ENCODE measurements around the gene BCL7B. TPM values are rescaled to one million over a fixed set of nuclear protein-coding genes. Genes with fewer than 3 reads are reported as not detected.
A peak's percentile ranks its signal among the peaks of the same experiment; 100 is the strongest.

Gene BCL7B
- total and polyA plus RNA-seq, 10 of the 15 experiments (the other 5 are each of a cell fraction or from before 2014, with no cell fraction given), result 10.9 to 61.8 (median 50.2) TPM

DNA sequence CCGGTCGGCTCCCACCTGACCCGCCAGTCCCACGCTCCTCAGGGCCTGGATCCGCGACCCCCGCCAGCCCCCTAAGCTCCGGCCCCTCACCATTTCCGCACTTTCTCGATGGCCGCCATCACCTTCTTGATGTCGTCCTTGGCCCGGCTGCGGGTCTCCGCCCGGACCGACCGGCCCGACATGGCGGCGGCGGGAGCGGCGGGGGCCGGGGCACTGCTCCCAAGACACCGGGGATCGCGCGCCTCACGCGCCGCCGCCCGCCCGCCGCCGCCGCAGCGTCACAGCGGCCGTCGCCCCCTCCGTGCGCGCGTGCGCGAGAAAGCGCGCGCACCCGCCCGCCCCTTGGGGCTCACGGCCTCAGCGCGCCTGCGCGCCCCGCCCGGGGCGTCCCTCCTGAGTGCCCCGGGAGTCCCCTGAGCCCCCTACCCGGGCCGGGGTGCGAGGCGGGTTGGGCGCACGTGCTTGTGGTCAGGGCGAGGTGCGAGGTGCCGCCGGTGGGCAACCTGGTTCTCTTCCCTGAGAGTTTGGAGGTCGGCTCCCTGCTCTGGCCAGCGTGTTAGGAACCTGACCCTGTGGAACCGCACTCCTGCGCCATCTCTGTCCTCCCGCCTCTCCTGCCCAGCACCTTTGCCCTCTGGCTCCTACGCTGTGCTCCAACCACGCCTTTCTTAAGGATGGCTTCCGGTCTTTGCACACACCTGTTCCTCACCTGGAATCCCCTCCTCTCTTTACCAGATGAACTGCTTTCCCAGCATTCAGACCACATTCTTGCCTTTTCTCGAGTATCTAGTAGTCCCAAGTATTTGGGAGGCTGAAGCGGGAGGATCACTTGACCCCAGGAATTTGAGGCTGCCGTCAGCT, at the start of gene BCL7B (continued):
- TF ChIP-seq, protein P1, sequence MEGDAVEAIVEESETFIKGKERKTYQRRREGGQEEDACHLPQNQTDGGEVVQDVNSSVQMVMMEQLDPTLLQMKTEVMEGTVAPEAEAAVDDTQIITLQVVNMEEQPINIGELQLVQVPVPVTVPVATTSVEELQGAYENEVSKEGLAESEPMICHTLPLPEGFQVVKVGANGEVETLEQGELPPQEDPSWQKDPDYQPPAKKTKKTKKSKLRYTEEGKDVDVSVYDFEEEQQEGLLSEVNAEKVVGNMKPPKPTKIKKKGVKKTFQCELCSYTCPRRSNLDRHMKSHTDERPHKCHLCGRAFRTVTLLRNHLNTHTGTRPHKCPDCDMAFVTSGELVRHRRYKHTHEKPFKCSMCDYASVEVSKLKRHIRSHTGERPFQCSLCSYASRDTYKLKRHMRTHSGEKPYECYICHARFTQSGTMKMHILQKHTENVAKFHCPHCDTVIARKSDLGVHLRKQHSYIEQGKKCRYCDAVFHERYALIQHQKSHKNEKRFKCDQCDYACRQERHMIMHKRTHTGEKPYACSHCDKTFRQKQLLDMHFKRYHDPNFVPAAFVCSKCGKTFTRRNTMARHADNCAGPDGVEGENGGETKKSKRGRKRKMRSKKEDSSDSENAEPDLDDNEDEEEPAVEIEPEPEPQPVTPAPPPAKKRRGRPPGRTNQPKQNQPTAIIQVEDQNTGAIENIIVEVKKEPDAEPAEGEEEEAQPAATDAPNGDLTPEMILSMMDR (IDR thresholded peaks at IDR 0.05 in 2 of 3, conservative IDR thresholded peaks at IDR 0.05 in 1 of 3; ENCODE audit: control insufficient read depth in 2 of 3, extremely low read depth in 1 of 3, insufficient read depth in 1 of 3, low read depth in 3 of 3, low read length in 3 of 3), result no peak
- no peak for TF ChIP-seq RCOR1 (conservative IDR thresholded peaks at IDR 0.05; ENCODE audit: low read depth, low read length)
- TF ChIP-seq MEF2A (IDR thresholded peaks at IDR 0.05; ENCODE audit: insufficient read depth, low read depth, low read length), result no peak
- TF ChIP-seq YY1 (IDR thresholded peaks at IDR 0.05; ENCODE audit: low read depth, low read length), result peak; percentile 87
- TF ChIP-seq POLR2AphosphoS2 (IDR thresholded peaks at IDR 0.05; ENCODE audit: low read depth, low read length), result peak; percentile 57; the same call in 1 of the 2 replicates
- TF ChIP-seq, protein P2, sequence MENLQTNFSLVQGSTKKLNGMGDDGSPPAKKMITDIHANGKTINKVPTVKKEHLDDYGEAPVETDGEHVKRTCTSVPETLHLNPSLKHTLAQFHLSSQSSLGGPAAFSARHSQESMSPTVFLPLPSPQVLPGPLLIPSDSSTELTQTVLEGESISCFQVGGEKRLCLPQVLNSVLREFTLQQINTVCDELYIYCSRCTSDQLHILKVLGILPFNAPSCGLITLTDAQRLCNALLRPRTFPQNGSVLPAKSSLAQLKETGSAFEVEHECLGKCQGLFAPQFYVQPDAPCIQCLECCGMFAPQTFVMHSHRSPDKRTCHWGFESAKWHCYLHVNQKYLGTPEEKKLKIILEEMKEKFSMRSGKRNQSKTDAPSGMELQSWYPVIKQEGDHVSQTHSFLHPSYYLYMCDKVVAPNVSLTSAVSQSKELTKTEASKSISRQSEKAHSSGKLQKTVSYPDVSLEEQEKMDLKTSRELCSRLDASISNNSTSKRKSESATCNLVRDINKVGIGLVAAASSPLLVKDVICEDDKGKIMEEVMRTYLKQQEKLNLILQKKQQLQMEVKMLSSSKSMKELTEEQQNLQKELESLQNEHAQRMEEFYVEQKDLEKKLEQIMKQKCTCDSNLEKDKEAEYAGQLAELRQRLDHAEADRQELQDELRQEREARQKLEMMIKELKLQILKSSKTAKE (IDR thresholded peaks at IDR 0.05; ENCODE audit: low read depth, poor library complexity, severe bottlenecking), result no peak
- TF ChIP-seq KAT2A (conservative IDR thresholded peaks at IDR 0.05; ENCODE audit: control insufficient read depth, low read depth, low read length), result no peak
- TF ChIP-seq, protein P3, sequence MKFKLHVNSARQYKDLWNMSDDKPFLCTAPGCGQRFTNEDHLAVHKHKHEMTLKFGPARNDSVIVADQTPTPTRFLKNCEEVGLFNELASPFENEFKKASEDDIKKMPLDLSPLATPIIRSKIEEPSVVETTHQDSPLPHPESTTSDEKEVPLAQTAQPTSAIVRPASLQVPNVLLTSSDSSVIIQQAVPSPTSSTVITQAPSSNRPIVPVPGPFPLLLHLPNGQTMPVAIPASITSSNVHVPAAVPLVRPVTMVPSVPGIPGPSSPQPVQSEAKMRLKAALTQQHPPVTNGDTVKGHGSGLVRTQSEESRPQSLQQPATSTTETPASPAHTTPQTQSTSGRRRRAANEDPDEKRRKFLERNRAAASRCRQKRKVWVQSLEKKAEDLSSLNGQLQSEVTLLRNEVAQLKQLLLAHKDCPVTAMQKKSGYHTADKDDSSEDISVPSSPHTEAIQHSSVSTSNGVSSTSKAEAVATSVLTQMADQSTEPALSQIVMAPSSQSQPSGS (IDR thresholded peaks at IDR 0.05; ENCODE audit: low read length), result no peak
- TF ChIP-seq YBX1 (IDR thresholded peaks at IDR 0.05), result no peak
- no peak for TF ChIP-seq SREBF1 (IDR thresholded peaks at IDR 0.05; ENCODE audit: low read length)
- TF ChIP-seq, protein P4, sequence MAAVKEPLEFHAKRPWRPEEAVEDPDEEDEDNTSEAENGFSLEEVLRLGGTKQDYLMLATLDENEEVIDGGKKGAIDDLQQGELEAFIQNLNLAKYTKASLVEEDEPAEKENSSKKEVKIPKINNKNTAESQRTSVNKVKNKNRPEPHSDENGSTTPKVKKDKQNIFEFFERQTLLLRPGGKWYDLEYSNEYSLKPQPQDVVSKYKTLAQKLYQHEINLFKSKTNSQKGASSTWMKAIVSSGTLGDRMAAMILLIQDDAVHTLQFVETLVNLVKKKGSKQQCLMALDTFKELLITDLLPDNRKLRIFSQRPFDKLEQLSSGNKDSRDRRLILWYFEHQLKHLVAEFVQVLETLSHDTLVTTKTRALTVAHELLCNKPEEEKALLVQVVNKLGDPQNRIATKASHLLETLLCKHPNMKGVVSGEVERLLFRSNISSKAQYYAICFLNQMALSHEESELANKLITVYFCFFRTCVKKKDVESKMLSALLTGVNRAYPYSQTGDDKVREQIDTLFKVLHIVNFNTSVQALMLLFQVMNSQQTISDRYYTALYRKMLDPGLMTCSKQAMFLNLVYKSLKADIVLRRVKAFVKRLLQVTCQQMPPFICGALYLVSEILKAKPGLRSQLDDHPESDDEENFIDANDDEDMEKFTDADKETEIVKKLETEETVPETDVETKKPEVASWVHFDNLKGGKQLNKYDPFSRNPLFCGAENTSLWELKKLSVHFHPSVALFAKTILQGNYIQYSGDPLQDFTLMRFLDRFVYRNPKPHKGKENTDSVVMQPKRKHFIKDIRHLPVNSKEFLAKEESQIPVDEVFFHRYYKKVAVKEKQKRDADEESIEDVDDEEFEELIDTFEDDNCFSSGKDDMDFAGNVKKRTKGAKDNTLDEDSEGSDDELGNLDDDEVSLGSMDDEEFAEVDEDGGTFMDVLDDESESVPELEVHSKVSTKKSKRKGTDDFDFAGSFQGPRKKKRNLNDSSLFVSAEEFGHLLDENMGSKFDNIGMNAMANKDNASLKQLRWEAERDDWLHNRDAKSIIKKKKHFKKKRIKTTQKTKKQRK (IDR thresholded peaks at IDR 0.05; ENCODE audit: low read depth, low read length), result no peak
- TF ChIP-seq RELA (IDR thresholded peaks at IDR 0.05; ENCODE audit: borderline replicate concordance, partially characterized antibody), result peak; percentile 38
- TF ChIP-seq CBX5 (IDR thresholded peaks at IDR 0.05; ENCODE audit: low read depth), result no peak
- TF ChIP-seq RFX5 (IDR thresholded peaks at IDR 0.05; ENCODE audit: low read depth, low read length), result no peak
- TF ChIP-seq RBBP5 (conservative IDR thresholded peaks at IDR 0.05), result no peak
- TF ChIP-seq, protein P5, sequence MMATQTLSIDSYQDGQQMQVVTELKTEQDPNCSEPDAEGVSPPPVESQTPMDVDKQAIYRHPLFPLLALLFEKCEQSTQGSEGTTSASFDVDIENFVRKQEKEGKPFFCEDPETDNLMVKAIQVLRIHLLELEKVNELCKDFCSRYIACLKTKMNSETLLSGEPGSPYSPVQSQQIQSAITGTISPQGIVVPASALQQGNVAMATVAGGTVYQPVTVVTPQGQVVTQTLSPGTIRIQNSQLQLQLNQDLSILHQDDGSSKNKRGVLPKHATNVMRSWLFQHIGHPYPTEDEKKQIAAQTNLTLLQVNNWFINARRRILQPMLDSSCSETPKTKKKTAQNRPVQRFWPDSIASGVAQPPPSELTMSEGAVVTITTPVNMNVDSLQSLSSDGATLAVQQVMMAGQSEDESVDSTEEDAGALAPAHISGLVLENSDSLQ (IDR thresholded peaks at IDR 0.05), result peak; percentile 62
- no peak for TF ChIP-seq HDAC2 (IDR thresholded peaks at IDR 0.05)
- no peak for TF ChIP-seq NFIC (IDR thresholded peaks at IDR 0.05; ENCODE audit: low read depth, low read length)
- no peak for TF ChIP-seq TCF7 (IDR thresholded peaks at IDR 0.05; ENCODE audit: borderline replicate concordance)
- no peak for TF ChIP-seq SUZ12 (IDR thresholded peaks at IDR 0.05; ENCODE audit: unreplicated experiment)
- peak; percentile 85 for TF ChIP-seq POLR2A (IDR thresholded peaks at IDR 0.05; ENCODE audit: low read depth, low read length)
